ENCODE results near the gene NUDT16.

NUDT16 gene

DNA sequence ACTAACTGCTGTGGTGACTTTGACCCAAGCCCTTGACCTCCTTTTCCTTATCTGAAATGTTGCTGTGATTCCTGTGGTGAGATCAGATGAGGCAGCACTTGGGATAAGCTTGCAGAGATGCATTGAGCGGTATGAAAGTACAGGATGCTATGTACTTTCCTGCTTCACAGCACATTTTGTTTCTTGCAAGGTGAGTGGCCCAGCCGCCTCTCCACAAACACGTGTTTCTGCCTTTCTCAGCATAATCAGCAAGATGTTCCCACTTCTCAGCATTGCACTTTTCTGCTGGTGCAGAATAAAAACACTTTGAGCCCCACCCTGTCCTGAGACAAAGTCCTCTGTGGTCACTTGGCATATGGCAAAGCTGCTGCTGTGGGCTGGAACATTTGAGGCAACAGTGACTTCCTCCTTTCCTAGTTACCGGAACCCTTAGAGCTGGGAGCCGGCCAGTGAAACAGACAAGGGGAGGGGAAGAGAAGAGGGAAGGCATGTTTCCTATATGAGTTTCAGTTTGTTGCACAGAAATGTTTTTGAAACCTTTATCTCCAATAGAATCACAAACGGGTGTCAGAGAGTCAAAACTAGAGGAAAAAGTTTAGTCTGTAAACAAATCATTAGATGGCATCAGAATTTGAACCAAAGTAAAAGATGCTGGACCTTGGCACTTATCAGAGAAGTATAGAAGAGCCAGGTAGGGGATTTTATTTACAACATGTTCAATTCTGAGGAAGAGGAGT lies 5.0 kb downstream of the NUDT16 start:
- DNase-seq (ENCODE audit: low read depth), result no peak

DNA sequence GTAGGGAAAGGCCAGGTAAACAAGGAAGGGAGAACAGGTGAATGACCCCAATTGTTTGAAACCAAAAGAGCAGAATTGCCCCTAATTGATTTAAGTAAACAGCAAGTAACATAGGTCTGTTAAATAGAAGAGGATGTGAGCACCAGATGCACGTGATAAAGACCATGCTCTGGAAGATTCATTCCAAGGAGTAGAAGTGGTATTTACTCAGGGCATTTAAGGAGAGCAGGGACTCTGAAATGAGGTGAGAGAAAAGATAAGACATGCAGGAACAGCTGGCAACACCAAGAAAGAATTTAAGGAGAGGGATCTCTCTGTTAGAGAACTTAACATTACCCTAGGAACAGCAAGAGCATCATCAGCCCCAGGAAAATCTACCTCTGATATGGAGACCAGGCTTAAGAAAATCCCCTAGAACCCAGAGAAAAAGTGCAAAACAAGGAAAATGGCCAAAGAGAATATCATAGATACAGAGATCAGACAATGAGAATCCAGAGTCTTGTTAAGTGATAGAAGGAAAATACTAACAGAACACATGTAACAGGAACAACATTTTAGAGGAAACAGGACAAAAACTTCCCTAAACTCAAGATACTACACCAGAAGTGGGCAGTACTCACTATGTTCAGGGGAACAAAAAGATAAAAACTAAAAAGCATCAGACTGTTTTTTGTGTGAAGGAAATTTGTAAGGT lies 6.4 kb downstream of the NUDT16 start:
- DNase-seq (ENCODE audit: low read depth), result no peak

GRCh38 chr3:131388490-131388799 lies 6.9 kb downstream of the NUDT16 start:
- DNase-seq (ENCODE audit: low read depth), result no peak

DNA sequence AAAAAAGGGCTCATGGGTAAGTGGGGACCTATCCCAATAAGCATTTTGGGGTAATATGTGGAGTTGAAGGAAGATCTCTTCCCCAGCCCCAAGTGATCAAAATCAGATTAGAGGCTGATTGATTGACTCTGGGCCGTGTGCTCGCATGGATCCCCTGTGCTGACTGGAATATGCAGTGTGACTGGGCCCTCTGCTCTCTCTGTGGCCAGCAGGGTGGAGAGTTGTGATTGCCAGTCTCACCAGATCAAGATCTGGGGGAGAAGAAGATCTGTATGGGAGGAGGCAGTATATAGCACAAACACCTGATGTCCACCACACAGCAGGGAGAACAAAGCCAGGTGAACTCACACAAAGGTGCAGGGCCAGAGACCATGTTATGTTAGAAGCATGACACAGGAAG lies 8.8 kb downstream of the NUDT16 start:
- no peak for DNase-seq (ENCODE audit: low read depth)

GRCh38 chr3:131393051-131393450 lies 11.5 kb downstream of the NUDT16 start:
- DNase-seq (ENCODE audit: low read depth), result no peak

DNA sequence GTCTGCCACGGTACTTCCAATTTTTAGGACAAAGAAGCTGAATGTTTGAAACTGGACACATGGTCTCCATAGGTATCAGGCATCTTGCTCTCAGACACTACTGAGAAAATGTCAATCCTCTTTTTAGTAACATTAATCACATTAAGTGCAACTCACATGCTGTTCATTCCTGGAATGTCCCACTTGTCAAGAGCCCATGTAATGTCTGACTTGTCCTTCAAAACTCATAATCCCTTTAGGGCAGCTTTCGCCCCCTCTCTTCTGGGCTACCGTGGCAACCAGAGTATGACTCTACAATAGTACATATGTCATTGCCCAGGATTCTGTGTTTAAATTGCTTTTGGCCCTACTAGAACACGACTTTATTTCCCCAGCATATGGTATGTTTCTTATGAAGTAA lies 12.3 kb downstream of the NUDT16 start:
- DNase-seq (ENCODE audit: low read depth), result no peak

DNA sequence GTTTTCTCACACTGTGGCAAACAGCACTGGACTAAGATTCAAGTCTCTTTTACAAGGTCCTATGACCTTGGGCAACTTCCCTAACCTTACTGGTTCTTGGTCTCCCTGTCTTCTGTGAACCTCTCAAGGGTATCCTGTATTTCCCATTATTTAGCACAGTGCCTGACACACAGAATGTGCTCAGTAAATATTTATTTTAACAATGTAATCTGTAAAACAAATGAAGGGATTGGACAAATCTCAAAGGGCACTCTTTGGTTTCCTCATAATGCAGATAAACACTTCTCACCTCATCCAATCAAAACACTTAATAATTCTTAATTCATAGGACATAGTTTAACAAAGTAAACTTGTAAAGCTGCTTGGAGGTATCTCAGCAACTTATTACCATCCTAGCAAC lies 12.8 kb downstream of the NUDT16 start:
- DNase-seq (ENCODE audit: low read depth), result no peak

- no peak for DNase-seq (ENCODE audit: low read depth)
These were observed 14.6 kb downstream of the NUDT16 start for GRCh38 chr3:131396170-131396569.

- no peak for DNase-seq (ENCODE audit: low read depth)
These were observed 16.3 kb downstream of the NUDT16 start for GRCh38 chr3:131397889-131398288.

- DNase-seq (ENCODE audit: low read depth), result no peak
These were observed 20.4 kb downstream of the NUDT16 start for GRCh38 chr3:131401978-131402377.

DNA sequence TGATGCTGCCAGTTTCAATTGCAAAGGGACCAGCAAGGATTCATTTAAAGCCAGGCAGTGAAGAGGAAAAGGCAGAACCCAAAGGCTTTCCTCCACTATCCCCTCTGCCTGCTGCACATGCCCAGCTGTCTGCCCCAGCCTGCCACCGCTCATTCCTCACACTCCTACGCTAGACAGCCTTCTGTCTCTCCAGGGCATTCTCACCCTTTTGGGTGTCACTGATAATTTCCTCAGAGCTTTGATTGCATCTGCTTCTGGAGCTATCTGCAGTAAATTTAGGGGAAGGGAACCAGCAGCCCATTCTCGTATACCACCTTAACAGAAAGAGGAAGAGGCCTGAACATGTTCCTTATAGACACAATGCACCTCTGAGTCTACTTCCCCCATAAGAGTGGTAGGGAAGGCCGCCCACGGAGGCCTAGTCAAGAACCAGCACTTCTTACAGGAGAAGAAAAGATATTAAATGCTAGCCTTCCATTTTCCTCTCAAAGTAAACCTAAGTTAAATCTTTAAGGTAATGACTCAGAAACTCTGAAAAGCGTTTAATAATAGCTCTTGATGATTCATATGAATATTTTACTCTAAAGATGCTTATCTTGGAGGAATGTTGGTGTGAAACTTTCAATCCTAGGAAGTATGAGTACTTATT lies 20.9 kb downstream of the NUDT16 start:
- DNase-seq (ENCODE audit: low read depth), result no peak

GRCh38 chr3:131403216-131403895 lies 21.8 kb downstream of the NUDT16 start:
- no peak for DNase-seq (ENCODE audit: low read depth)

DNA sequence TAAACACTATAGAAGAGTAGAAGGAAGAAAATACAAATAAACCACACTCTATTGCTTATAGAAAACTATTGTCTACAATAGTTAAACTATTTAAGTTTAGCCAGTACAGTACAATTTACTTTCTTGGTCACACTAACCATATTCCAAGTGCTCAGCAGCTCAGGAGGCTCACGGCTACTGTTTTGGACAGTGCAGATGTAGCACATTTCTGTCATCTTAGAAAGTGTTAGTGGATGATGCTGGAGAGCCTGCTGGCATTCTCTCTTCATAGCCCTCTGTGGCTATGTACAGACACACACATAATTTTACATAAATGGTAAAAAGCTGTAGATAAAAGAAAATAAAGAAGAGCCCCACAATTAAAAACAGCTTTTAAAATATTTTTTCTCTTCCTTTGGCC lies 23.8 kb downstream of the NUDT16 start:
- DNase-seq (ENCODE audit: low read depth), result no peak

GRCh38 chr3:131406274-131406673 lies 24.7 kb downstream of the NUDT16 start:
- DNase-seq (ENCODE audit: low read depth), result no peak

- DNase-seq (ENCODE audit: low read depth), result no peak
These were observed 36.2 kb downstream of the NUDT16 start for GRCh38 chr3:131417751-131418150.

DNA sequence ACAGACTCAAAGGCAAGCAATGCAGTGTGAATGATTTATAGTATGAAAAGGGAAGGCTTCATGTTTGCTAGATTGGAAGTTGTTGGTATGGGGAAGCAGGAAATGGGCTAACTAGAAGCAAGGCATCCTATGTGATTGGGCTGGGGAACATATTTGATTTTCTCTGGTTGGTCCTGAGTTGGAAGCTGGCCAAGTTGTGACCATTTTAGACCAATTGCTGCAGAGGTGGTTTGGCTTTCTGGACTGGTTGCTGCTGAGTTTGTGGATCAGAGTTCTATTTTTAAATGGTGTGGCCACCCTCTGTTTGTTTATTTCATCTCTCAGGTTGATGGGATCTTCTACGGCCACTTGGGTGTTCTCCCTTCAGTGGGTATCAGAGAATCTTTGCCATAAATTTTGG lies 39.7 kb downstream of the NUDT16 start:
- no peak for DNase-seq (ENCODE audit: low read depth)

GRCh38 chr3:131421957-131422498 lies 40.5 kb downstream of the NUDT16 start:
- DNase-seq (ENCODE audit: low read depth), result no peak

- no peak for DNase-seq (ENCODE audit: low read depth)
These were observed 45.7 kb downstream of the NUDT16 start for GRCh38 chr3:131427226-131427625.

GRCh38 chr3:131431754-131432153 lies 50.2 kb downstream of the NUDT16 start:
- DNase-seq (ENCODE audit: low read depth), result no peak

- no peak for DNase-seq (ENCODE audit: low read depth)
These were observed 50.9 kb downstream of the NUDT16 start for GRCh38 chr3:131432441-131432840.

DNA sequence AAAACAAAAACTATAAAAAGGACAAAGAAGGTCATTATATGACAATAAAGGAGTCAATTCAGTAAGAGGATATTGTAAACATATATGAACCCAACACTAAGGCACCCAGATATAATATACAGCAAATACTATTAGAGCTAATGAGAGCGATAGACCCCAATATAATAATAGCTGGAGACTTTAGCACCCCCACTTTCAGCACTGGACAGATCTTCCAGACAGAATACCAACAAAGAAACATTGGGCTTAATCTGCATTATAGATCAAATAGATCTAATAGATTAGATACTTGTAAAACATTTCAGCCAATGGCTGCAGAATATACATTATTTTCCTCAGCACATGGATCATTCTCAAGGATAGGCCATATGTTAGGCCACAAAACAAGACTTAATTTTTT lies 53.4 kb downstream of the NUDT16 start:
- DNase-seq (ENCODE audit: low read depth), result no peak
